HEK293T (cell line): ENCODE results near the gene KCNQ1.

ENCODE experiments used
- CTCF ChIA-PET: fragments of 350-600 bp; formaldehyde crosslinking; extraction: SDS; loops from one replicate; lab custom pipeline; 2021; ENCODE audit warnings: antibody characterized with exemption, inconsistent platforms; lab: Yijun Ruan, JAX
- POLR2A ChIA-PET: fragments of 350-600 bp; formaldehyde crosslinking; extraction: SDS; loops from one replicate; lab custom pipeline; 2020; ENCODE audit warnings: antibody characterized with exemption, inconsistent platforms; lab: Yijun Ruan, JAX
- DNase-seq: peaks from one replicate; pipeline ENCODE4 v3.0.0; 2012; ENCODE audit warnings: mixed read lengths; ENCODE audit errors: extremely low spot score
- ARNT ChIP-seq: fragments of 450-650 bp; IDR thresholded peaks from 2 replicates; pipeline ENCODE4 v1.6.1; 2017; ENCODE audit warnings: mild to moderate bottlenecking
- BHLHE40 ChIP-seq: fragments of 450-650 bp; IDR thresholded peaks from 2 replicates; pipeline ENCODE4 v1.6.1; 2016; ENCODE audit warnings: mild to moderate bottlenecking, moderate library complexity, borderline replicate concordance
- CTBP1 ChIP-seq: fragments of 450-650 bp; IDR thresholded peaks from 2 replicates; pipeline ENCODE4 v1.6.1; 2016; ENCODE audit warnings: borderline replicate concordance
- ELF4 ChIP-seq: fragments of 450-650 bp; IDR thresholded peaks from 2 replicates; pipeline ENCODE4 v1.6.1; 2017; ENCODE audit warnings: antibody characterized with exemption
- FOXA1 ChIP-seq: fragments of 450-650 bp; IDR thresholded peaks from 2 replicates; pipeline ENCODE4 v1.6.1; 2016; ENCODE audit warnings: mild to moderate bottlenecking
- FOXK2 ChIP-seq: fragments of 450-650 bp; IDR thresholded peaks from 2 replicates; pipeline ENCODE4 v1.6.1; 2016; ENCODE audit warnings: mild to moderate bottlenecking
- FOXM1 ChIP-seq: fragments of 450-650 bp; IDR thresholded peaks from 2 replicates; pipeline ENCODE4 v1.6.1; 2017; ENCODE audit warnings: mild to moderate bottlenecking, borderline replicate concordance
- HDGF ChIP-seq: fragments of 450-650 bp; IDR thresholded peaks from 2 replicates; pipeline ENCODE4 v1.6.1; 2017; ENCODE audit warnings: antibody characterized with exemption, borderline replicate concordance
- L3MBTL2 ChIP-seq: fragments of 450-650 bp; conservative IDR thresholded peaks from 2 replicates; pipeline ENCODE4 v1.6.1; 2016; ENCODE audit warnings: mild to moderate bottlenecking
- LEF1 ChIP-seq: fragments of 450-650 bp; IDR thresholded peaks from 2 replicates; pipeline ENCODE4 v1.6.1; 2017; ENCODE audit warnings: mild to moderate bottlenecking, borderline replicate concordance
- NFRKB ChIP-seq: fragments of 450-650 bp; IDR thresholded peaks from 2 replicates; pipeline ENCODE4 v1.6.1; 2016; ENCODE audit warnings: mild to moderate bottlenecking, moderate library complexity
- PKNOX1 ChIP-seq: fragments of 450-650 bp; IDR thresholded peaks from 2 replicates; pipeline ENCODE4 v1.6.1; 2016
- SP1 ChIP-seq: fragments of 450-650 bp; IDR thresholded peaks from 2 replicates; pipeline ENCODE4 v1.6.1; 2017
- SUZ12 ChIP-seq: fragments of 450-650 bp; IDR thresholded peaks from 2 replicates; pipeline ENCODE4 v1.6.1; 2016; ENCODE audit warnings: mild to moderate bottlenecking
- TARDBP ChIP-seq: fragments of 450-650 bp; IDR thresholded peaks from 2 replicates; pipeline ENCODE4 v1.6.1; 2016
- ZNF384 ChIP-seq: fragments of 450-650 bp; IDR thresholded peaks from 2 replicates; pipeline ENCODE4 v1.6.1; 2016

KCNQ1 gene

GRCh38 chr11:2752204-2752770, 307.5 kb downstream of the KCNQ1 start:
- ChIA-PET POLR2A (no interaction called here), CTCF (interaction anchor here (0.6 kb wide), 2 partner anchors 13 to 198 kb away, joined by 3 read pairs; no protein-coding TSS in a partner anchor)
- TF ChIP-seq HDGF = no peak
- no peak for TF ChIP-seq FOXM1
- TF ChIP-seq TARDBP = no peak
- TF ChIP-seq L3MBTL2 = no peak
- no peak for DNase-seq

GRCh38 chr11:2752923-2753322, 308.1 kb downstream of the KCNQ1 start:
- CTCF ChIA-PET = no interaction called here
- DNase-seq = no peak
- TF ChIP-seq FOXK2 (no peak), ARNT (no peak), ELF4 (no peak), L3MBTL2 (no peak), NFRKB (no peak), LEF1 (no peak), BHLHE40 (no peak), PKNOX1 (no peak), SP1 (no peak), SUZ12 (no peak), FOXA1 (no peak), TARDBP (no peak), HDGF (no peak), CTBP1 (no peak), FOXM1 (no peak), ZNF384 (no peak)
- POLR2A ChIA-PET = no interaction called here

GRCh38 chr11:2754008-2754407, 309.2 kb downstream of the KCNQ1 start:
- POLR2A ChIA-PET = no interaction called here
- no peak for DNase-seq
- CTCF ChIA-PET = no interaction called here
- TF ChIP-seq L3MBTL2 (no peak), LEF1 (no peak), ZNF384 (no peak), SP1 (no peak), ARNT (no peak), FOXA1 (no peak)

- no peak for DNase-seq
- ChIA-PET POLR2A (no interaction called here), CTCF (no interaction called here)
- no peak for TF ChIP-seq LEF1
- no peak for TF ChIP-seq FOXK2
- TF ChIP-seq TARDBP = no peak
- no peak for TF ChIP-seq L3MBTL2
- TF ChIP-seq SP1 = no peak
- no peak for TF ChIP-seq SUZ12
- TF ChIP-seq FOXA1 = no peak
- TF ChIP-seq NFRKB = no peak
- TF ChIP-seq ARNT = no peak
- no peak for TF ChIP-seq PKNOX1
- no peak for TF ChIP-seq ELF4
- no peak for TF ChIP-seq HDGF
- TF ChIP-seq FOXM1 = no peak
- TF ChIP-seq ZNF384 = no peak
- TF ChIP-seq BHLHE40 = no peak
Measured at GRCh38 chr11:2755071-2755470, 310.3 kb downstream of the KCNQ1 start.

DNA sequence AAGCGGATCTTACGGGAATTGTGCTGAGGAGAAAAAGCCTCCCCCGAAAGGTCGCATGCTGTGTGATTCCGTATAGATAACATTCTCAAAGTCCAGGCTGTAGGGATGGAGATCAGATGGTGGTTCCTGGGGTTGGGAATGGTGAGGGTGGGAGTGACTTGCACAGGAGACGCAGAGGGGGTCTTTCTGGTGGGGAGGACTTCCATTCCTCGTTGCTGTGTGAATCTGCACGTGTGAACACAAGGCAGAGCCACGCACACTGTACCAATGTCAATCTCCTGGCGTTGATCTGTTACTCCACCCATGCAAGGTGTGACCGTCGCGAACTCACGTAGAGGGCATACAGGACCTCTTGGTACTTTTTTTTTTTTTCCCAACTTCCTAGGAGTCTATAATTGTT, 313.9 kb downstream of the KCNQ1 start:
- POLR2A ChIA-PET = no interaction called here
- CTCF ChIA-PET = no interaction called here
- DNase-seq = no peak
- TF ChIP-seq BHLHE40 (no peak), FOXA1 (no peak), ELF4 (no peak), LEF1 (no peak), SP1 (no peak), L3MBTL2 (no peak), SUZ12 (no peak), FOXM1 (no peak), FOXK2 (no peak), CTBP1 (no peak), TARDBP (no peak)

DNA sequence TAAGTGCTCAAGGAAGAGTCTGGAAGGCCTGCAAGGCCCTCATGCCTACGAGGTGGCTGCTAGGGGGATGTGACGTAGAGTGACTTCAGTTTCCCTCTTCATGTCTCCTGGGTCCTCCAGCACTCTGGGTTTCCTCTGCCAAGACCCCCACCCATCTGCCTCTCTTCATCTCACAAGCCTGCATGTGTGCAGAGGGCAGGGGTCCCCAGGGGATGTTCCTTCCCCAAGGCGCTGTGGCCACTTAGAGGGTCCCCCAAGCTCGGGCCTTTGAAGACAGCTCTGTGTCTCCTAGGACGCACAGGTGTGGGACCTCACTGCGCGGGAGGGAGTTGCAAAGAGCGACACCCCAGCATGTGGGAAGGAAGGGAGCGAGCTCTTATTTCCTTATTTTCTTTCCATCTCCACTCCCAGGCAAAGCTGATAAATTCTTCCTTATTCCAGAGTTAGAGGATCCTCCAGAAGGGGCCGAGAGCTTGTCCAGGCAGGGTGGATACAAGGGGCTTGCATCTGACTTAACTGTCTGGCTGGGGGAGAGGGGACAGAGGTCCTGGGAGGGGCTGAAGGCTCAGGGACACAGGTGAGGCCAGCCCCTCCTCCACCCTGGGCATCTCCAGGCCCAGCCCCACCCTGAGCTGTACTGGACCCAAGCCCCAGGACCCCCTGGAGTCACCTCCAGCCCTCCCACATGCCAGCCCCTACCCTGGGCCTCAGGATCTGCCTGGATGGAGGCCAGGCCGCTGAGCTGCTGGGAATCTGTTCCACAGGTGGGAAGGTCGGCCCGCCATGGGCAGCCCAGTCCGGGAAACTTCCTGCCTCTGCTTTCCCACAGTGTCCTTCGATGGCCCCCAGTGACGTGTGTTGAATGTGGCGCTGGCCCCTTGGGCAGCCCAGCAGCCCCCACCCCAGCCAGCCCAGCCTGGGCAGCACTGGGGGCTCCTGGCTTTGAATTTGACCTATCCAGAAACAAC, 314.7 kb downstream of the KCNQ1 start:
- POLR2A ChIA-PET = no interaction called here
- CTCF ChIA-PET = no interaction called here
- no peak for DNase-seq
- TF ChIP-seq TARDBP (no peak), SUZ12 (no peak), HDGF (no peak), ELF4 (no peak), ARNT (no peak), FOXM1 (no peak), LEF1 (no peak), NFRKB (no peak), BHLHE40 (no peak), SP1 (no peak), FOXA1 (no peak), CTBP1 (no peak), FOXK2 (no peak), L3MBTL2 (no peak)
